Measurements from ENCODE around the gene CATSPER1.

Gene CATSPER1

DNA sequence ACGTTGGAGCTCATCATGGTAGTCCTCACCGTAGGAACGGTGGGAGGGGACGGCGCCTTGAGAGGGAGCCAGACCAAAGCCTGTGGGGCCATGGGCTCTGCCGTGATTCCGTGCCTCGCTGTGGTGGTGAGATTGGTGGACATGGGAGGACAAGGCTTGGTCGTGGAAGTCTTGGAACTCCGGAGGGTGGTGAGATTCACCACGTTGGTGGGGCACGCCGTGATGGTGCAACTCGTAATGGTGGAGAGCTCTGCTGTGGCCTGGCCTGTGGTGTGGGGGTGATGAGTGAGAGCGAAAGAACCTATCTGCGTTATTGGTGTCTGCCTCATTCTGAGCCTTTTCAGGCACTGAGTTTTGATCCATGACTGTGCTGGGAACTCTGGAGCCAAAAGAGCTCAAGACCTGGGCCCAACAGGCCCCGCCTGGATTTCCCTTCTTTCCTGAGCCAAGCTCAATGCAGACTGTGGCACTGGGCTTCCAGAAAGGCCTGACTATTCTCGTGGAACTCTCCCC lies at the start of gene CATSPER1:
Gene CATSPER1 (minus strand): TSS at position 463 of the 513 bp plus-strand sequence. CDS start 100 bp downstream, at position 363.
- DNase-seq, result no peak

- no peak for DNase-seq
These were observed 49.0 kb upstream of the CATSPER1 start for GRCh38 chr11:66075273-66075672.

- no peak for DNase-seq
These were observed 47.4 kb upstream of the CATSPER1 start for GRCh38 chr11:66073669-66074068.

GRCh38 chr11:66072518-66072917 lies 46.2 kb upstream of the CATSPER1 start:
- DNase-seq, result no peak

DNA sequence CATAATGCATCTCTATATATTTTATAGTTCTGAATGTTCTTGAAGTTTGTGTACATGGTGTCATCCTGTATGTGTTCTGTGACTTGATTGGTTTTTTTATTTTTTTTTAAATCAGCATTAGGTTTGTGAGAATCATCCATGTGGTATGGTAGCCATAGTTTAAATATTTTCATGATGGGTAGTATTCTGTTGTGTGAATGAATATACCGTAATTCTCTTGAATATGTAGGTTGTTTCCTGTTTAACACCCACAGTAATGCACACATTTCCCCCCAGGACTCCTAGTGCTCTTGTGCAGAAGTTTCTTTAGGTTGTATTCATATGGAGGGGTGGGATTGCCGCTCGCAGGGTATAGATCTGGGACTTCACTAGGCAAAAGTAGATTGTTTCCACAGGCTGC lies 45.8 kb upstream of the CATSPER1 start:
- DNase-seq, result no peak

GRCh38 chr11:66071381-66071801 lies 45.1 kb upstream of the CATSPER1 start:
- no peak for DNase-seq

- DNase-seq, result no peak
These were observed 44.5 kb upstream of the CATSPER1 start for GRCh38 chr11:66070604-66071380.

DNA sequence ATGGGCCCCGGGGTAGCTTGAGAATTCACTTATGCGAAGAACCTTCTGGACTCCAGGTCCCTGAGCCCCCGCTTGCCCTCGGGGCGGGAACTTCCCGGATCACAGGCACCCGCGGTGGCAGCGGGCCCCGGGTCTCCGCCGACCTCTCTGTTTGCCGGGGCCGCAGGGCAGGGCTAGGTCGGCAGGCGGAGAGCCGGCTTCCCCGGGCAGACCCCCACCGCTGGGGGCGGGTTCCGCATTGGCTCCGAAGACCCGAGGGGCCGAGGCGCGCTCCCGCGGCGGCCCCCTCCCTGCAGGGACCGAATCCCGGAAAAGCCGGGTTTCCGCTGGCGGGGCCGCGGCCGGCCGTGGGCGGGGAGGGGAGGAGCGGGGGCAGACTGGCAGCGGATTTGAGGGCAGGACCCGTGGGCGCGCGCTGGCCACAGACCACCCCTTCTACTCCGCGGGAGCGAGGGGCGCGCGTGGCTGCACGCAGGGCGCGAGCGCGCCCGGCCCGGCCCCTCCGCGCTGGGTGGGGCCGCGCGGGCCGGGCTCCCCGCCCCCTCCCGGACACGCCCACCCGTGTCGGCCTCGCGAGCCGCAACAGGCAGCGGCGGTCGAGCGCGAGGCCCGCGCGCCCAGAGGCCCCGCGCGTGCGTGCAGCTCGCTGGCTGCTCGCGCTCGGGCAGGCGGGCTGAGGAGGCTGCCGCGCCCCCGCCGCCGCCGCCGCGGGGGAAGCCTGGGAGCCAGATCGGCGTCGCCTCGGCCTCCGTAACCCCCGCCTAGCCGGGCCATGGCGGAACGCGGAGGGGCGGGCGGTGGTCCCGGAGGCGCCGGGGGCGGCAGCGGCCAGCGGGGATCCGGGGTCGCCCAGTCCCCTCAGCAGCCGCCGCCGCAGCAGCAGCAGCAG lies 43.7 kb upstream of the CATSPER1 start, which contains the start of gene PACS1:
Gene PACS1 (plus strand): TSS at position 558 of the 889 bp plus-strand sequence. CDS start 215 bp downstream, at position 773.
- DNase-seq, result peak; percentile 8

GRCh38 chr11:66068923-66069714 lies 42.8 kb upstream of the CATSPER1 start:
- DNase-seq, result no peak

DNA sequence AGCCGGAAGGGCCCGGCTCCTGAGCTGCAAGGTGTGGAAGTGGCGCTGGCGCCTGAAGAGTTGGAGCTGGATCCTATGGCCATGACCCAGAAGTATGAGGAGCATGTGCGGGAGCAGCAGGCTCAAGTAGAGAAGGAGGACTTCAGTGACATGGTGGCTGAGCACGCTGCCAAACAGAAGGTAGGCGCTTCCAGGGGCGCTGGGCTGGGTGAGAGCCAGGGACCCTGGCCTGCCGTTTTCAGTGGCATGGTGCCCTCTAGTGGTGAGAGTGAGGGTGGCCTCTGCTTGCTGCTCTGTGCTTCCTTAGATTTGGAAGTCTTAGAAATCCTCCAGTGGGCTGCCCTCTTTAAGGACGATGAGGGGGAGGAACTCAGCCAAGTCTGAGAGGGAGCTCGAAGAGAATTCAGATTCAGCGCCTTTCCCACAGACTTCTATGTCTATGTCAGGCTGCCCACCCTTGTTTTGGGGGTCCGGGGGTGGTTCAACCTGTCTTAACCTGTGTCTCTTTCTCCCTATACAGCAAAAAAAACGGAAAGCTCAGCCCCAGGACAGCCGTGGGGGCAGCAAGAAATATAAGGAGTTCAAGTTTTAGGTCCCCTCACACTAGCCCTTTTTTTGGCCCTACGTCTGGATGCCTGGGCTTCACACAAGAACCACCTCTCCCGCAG lies 42.0 kb upstream of the CATSPER1 start:
- peak; percentile 47 for DNase-seq

DNA sequence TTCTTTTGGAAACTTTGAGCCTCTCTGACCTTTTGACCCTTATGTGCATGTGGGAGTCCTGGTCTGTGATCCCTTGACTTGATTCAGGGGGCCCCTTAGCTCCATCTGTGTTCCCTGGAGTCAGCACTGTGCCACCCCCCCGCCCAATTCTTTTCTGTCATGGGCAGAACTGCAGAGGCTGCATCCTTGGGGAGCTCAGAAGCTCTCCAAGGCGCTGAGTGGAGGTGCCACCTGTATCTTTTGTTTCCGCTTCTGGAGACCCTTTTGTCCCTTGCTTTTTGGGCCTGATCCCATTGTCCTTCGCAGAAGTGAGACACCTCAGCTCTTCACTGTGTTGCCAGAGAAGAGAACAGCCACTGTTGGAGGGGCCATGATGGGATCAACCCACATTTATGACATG lies 41.4 kb upstream of the CATSPER1 start:
- DNase-seq, result no peak

GRCh38 chr11:66066751-66067150 lies 40.5 kb upstream of the CATSPER1 start:
- no peak for DNase-seq

- DNase-seq, result no peak
These were observed 38.3 kb upstream of the CATSPER1 start for GRCh38 chr11:66064571-66064970.

- no peak for DNase-seq
These were observed 37.6 kb upstream of the CATSPER1 start for GRCh38 chr11:66063900-66064299.

GRCh38 chr11:66062408-66062807 lies 36.1 kb upstream of the CATSPER1 start:
- DNase-seq, result no peak

DNA sequence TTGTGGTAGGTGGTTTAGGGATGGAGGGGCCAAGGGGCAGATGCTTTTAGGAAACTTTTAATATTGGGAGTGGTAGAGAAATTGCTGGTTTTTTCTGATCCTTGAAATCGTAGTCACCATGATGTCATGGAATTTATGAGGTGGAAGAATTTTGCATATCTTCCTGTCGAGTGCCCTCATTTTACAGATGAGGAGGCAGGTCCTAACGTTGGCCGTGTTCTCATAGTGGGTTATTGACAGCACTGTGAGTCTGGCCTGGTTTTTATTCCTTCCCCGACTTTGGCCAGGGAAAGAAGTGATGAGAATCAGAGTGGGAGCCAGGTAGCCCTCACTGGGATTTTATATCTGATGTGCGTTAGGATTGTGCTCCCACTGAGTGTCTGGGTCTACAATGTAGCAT lies 35.0 kb upstream of the CATSPER1 start:
- DNase-seq, result no peak

DNA sequence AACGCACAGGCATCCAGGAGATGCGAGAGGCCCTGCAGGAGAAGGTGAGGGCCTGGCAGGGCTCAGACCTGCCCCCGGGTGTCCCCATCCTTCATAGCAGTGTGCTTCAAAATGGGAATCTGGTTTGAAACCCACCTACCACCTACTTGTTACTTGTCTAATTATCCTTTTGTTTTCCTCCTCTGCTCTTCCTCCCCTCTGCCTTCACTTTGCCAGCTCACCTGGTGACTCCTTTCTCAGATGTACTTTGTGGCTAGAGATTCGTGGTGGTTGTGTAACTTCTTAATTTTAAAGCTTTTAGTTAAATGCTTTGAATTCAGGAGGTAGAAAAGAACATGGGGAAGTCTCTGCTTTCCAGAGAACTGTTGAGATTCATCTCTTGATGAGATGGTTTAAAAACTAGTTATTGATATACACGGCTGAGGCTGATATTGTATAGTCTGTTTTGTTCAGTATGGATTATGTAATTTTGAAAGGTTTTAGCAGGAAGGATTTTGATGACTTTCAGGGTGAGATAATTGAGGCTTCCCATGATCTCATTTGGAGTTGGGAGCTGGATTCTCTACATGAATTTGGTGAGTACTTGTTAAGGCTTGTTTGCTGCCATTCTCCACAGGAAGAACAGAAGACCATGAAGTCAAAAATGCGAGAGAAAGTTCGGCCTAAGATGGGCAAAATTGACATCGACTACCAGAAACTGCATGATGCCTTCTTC lies 33.8 kb upstream of the CATSPER1 start:
- DNase-seq, result no peak

GRCh38 chr11:66056501-66056900 lies 30.2 kb upstream of the CATSPER1 start:
- no peak for DNase-seq

GRCh38 chr11:66055021-66055420 lies 28.7 kb upstream of the CATSPER1 start:
- DNase-seq, result no peak

- no peak for DNase-seq
These were observed 26.3 kb upstream of the CATSPER1 start for GRCh38 chr11:66052664-66052982.

Measured in NCI-H446 treated with DMSO at 0.1 percent for 48 hours (cell line).